ENCODE results near the gene GALNT7.

Gene GALNT7

GRCh38 chr4:173252024-173252935 lies 83.7 kb downstream of the GALNT7 start (continued):
- TF ChIP-seq ZNF510 (tag by site-specific recombination; IDR thresholded peaks at IDR 0.05; ENCODE audit: insufficient replicate concordance): peak; percentile 63
- TF ChIP-seq ZNF121 (tag by site-specific recombination; IDR thresholded peaks at IDR 0.05): peak; percentile 89
- peak; percentile 35; the same call in 1 of the 2 replicates for TF ChIP-seq KLF1 (tag by site-specific recombination; IDR thresholded peaks at IDR 0.05)
- peak; percentile 83 for TF ChIP-seq ZFP37 (tag by site-specific recombination; IDR thresholded peaks at IDR 0.05)
- TF ChIP-seq, protein P1, sequence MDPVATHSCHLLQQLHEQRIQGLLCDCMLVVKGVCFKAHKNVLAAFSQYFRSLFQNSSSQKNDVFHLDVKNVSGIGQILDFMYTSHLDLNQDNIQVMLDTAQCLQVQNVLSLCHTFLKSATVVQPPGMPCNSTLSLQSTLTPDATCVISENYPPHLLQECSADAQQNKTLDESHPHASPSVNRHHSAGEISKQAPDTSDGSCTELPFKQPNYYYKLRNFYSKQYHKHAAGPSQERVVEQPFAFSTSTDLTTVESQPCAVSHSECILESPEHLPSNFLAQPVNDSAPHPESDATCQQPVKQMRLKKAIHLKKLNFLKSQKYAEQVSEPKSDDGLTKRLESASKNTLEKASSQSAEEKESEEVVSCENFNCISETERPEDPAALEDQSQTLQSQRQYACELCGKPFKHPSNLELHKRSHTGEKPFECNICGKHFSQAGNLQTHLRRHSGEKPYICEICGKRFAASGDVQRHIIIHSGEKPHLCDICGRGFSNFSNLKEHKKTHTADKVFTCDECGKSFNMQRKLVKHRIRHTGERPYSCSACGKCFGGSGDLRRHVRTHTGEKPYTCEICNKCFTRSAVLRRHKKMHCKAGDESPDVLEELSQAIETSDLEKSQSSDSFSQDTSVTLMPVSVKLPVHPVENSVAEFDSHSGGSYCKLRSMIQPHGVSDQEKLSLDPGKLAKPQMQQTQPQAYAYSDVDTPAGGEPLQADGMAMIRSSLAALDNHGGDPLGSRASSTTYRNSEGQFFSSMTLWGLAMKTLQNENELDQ (tag by site-specific recombination; IDR thresholded peaks at IDR 0.05; ENCODE audit: low read depth): no peak
- TF ChIP-seq, protein P2, sequence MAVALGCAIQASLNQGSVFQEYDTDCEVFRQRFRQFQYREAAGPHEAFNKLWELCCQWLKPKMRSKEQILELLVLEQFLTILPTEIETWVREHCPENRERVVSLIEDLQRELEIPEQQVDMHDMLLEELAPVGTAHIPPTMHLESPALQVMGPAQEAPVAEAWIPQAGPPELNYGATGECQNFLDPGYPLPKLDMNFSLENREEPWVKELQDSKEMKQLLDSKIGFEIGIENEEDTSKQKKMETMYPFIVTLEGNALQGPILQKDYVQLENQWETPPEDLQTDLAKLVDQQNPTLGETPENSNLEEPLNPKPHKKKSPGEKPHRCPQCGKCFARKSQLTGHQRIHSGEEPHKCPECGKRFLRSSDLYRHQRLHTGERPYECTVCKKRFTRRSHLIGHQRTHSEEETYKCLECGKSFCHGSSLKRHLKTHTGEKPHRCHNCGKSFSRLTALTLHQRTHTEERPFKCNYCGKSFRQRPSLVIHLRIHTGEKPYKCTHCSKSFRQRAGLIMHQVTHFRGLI (tag by site-specific recombination; IDR thresholded peaks at IDR 0.05): peak; percentile 66; the same call in 1 of the 2 replicates
- TF ChIP-seq ZNF776 (tag by site-specific recombination; IDR thresholded peaks at IDR 0.05; ENCODE audit: borderline replicate concordance): no peak
- TF ChIP-seq, protein P3, sequence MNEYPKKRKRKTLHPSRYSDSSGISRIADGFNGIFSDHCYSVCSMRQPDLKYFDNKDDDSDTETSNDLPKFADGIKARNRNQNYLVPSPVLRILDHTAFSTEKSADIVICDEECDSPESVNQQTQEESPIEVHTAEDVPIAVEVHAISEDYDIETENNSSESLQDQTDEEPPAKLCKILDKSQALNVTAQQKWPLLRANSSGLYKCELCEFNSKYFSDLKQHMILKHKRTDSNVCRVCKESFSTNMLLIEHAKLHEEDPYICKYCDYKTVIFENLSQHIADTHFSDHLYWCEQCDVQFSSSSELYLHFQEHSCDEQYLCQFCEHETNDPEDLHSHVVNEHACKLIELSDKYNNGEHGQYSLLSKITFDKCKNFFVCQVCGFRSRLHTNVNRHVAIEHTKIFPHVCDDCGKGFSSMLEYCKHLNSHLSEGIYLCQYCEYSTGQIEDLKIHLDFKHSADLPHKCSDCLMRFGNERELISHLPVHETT (tag by site-specific recombination; IDR thresholded peaks at IDR 0.05): peak; percentile 93
- TF ChIP-seq, protein P4, sequence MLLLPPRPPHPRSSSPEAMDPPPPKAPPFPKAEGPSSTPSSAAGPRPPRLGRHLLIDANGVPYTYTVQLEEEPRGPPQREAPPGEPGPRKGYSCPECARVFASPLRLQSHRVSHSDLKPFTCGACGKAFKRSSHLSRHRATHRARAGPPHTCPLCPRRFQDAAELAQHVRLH (tag by site-specific recombination; IDR thresholded peaks at IDR 0.05): peak; percentile 64; the same call in 1 of the 2 replicates
- no peak for TF ChIP-seq PBX3 (CRISPR knock-in tag; IDR thresholded peaks at IDR 0.05)
- no peak for TF ChIP-seq GLIS2 (tag by site-specific recombination; IDR thresholded peaks at IDR 0.05)
- TF ChIP-seq, protein P5, sequence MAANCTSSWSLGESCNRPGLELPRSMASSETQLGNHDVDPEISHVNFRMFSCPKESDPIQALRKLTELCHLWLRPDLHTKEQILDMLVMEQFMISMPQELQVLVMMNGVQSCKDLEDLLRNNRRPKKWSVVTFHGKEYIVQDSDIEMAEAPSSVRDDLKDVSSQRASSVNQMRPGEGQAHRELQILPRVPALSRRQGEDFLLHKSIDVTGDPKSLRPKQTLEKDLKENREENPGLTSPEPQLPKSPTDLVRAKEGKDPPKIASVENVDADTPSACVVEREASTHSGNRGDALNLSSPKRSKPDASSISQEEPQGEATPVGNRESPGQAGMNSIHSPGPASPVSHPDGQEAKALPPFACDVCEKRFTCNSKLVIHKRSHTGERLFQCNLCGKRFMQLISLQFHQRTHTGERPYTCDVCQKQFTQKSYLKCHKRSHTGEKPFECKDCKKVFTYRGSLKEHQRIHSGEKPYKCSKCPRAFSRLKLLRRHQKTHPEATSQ (tag by site-specific recombination; IDR thresholded peaks at IDR 0.05): 0 out of 2 replicates have a peak, but pooled peaks have one; percentile 28
- TF ChIP-seq KLF17 (tag by site-specific recombination; IDR thresholded peaks at IDR 0.05): peak; percentile 91; the same call in 1 of the 2 replicates
- TF ChIP-seq, protein P6, sequence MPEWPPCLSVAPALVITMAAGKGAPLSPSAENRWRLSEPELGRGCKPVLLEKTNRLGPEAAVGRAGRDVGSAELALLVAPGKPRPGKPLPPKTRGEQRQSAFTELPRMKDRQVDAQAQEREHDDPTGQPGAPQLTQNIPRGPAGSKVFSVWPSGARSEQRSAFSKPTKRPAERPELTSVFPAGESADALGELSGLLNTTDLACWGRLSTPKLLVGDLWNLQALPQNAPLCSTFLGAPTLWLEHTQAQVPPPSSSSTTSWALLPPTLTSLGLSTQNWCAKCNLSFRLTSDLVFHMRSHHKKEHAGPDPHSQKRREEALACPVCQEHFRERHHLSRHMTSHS (tag by site-specific recombination; IDR thresholded peaks at IDR 0.05): peak; percentile 79
- peak; percentile 75; the same call in 1 of the 2 replicates for TF ChIP-seq ZNF324 (tag by site-specific recombination; IDR thresholded peaks at IDR 0.05)
- TF ChIP-seq ZIC2 (tag by site-specific recombination; IDR thresholded peaks at IDR 0.05): no peak
- peak; percentile 85 for TF ChIP-seq PRDM4 (tag by site-specific recombination; IDR thresholded peaks at IDR 0.05)
- no peak for TF ChIP-seq ZNF354C (tag by site-specific recombination; IDR thresholded peaks at IDR 0.05; ENCODE audit: borderline replicate concordance, low read depth)
- TF ChIP-seq ZNF16 (tag by site-specific recombination; IDR thresholded peaks at IDR 0.05; ENCODE audit: low read depth): no peak
